Stimulated activated CD4-positive, alpha-beta T cell treated with anti-CD3 and anti-CD28 coated beads, Interleukin-12 subunit alpha, Interleukin-12 subunit beta, amount 100 ng/mL, for 4 hours (primary cell): ENCODE results near the gene MAP3K13.
"Not testable (repeated sequence)": the region's sequence is repeated elsewhere in the genome, so short reads cannot be mapped to it uniquely, and the experiment has no call there.

Source experiments
- DNase-seq: peaks from one replicate; pipeline ENCODE4 v3.0.0-alpha.2; 2020

MAP3K13 gene

DNA sequence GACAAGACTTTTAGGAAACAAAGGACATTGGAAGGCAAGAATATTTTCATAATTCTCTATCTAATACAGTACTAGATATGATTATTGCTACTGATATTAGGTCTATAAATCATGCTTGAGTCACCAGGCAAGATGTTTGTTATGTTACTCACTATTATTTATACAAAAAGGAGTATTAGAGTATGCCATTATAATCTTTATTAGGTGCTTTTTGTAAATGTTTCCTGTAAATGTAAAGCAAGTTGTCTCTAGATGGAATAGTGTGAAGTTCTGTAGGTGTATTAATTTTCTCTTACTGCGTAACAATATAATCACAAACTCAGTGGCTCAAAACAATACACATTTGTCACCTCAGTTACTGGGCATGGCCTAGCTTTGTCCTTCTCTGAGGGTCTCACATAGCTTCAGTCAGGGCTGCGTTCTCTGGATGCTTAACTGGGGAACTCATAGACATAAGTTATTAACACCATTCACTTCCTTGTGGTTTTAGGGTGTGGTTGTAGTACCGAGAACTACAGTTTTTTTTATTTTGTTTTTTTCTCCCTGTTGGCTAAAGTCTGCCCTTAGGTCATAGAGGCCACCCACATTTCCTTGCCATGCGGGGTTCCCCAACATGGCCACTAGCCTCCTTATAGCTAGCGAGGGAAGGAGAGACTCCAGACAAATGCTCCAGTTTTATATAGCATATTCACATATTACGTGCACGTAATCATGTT lies 20.3 kb upstream of the MAP3K13 start:
- no peak for DNase-seq

DNA sequence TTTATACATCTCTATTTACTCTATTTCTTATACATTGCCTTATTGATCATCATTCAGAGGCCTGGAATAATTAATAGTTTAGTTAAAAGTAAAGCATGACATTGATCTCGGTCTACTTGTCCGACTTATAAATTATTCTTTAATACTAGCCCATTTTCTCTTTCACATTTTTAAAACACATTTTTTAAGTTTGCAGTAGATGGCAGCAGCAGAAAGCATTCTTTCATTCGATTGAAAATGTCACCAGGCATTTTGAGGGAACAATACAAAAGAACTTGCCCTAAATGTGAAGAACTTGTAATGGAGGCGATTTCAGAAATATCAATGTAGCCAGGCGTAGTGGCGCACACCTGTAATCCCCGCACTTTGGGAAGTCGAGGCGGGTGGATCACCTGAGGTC lies 15.5 kb upstream of the MAP3K13 start:
- DNase-seq: no peak

- DNase-seq: no peak
Measured at GRCh38 chr3:185350841-185351240, 12.1 kb upstream of the MAP3K13 start.

DNA sequence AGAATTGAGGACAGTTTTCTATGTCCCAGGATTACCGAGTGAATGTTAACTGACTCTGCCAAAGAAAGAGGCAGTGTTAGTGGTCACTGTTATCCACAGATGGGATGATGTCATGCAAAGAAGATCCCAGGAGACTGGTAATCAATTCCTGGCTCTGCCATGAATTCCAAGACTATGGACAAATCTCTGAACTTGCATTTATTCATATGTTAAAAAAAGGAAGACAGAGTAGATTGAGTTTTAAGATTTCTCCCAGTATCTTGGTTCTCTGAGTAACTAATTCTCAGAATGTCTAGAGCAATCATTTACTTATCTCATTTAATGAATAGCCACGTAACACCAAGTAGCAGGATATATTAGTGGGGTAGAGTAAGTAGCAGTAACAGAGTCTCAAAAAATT lies 11.5 kb upstream of the MAP3K13 start:
- DNase-seq: no peak

DNA sequence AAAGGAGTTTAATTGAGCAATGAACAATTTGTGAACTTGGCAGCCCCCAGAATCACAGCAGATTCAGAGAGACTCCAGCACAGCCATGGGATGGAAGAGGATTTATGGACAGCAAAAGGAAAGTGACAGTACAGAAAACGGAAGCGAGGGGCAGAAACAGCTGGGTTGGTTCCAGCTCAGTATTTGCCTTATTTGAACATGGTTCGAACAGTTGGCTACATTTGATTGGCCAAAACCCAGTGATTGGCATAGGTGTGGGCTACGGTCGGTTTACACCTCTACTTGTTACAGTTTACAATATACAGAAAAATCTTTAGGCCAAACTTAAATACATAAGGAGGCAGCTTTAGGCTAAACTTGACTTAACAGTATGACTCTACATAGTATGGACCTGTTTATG lies 9.7 kb upstream of the MAP3K13 start:
- no peak for DNase-seq

- DNase-seq: peak; percentile 63
Measured at GRCh38 chr3:185353823-185354614, 8.9 kb upstream of the MAP3K13 start.

DNA sequence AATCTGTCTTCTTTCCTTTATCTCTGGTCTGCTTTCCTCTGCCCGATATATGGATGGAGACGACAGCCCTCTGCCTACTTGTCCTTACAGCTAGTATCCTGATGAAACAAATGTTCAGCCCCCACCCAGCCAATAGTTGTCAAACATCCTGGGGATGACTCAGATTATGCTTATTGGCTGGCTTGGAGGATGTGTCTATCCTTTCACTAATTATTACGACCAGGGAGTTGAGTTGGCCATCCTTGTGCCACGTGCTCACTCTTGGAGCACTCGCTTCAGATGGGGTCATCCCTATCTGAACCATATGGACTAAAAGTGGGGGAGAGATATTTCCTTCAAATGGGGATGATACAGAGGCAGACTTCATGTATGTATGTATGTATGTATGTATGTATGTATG lies 6.4 kb upstream of the MAP3K13 start:
- no peak for DNase-seq

DNA sequence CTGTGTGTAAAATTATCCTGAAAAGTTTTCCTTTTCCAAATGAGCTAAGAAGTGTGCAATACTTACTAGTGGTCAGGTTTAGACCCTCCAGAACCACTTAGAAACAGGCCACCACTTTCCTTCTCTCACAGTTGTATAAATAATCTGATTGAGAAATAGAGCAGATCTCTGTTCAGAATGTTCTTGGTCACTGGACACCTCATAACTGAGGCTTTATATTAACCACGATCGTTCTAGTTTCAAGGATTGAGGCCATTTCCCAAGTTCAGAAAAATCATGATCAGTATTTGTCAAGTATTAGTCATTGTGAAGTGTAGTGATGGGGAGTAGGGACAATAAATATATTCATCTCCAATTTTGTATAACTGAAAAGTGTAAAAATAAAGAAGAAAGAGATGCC lies 1.0 kb upstream of the MAP3K13 start:
- no peak for DNase-seq

DNA sequence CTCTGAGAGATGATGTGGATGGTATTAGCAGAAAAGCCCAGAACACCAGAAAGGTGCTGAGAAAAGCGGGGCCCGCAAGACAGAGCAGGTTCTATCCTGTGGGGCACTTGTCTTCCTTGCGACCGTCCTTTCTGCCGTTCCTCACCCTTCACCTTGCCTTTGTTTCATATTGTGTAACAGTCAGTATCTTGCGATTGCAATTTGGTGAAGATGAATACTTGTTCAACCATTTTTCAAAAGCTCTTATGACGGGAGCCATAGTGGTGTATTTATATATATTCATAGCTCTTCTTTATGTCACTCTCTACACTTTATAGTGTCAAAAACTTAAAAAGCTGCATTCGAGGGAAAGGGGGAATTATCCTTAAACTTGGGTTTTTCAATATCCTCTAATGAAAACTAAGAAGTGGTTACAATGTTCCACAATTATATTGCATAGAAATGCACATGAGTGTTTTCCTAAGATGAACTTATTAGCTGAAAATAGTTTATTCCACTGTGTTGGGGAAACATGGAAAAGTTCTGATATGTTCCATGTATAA lies 797 bp downstream of the MAP3K13 start:
- no peak for DNase-seq

GRCh38 chr3:185365291-185366073 lies 2.5 kb downstream of the MAP3K13 start:
- DNase-seq: no peak

- DNase-seq: no peak
Measured at GRCh38 chr3:185366074-185366335, 3.1 kb downstream of the MAP3K13 start.

GRCh38 chr3:185366913-185367312 lies 4.0 kb downstream of the MAP3K13 start:
- DNase-seq: no peak

DNA sequence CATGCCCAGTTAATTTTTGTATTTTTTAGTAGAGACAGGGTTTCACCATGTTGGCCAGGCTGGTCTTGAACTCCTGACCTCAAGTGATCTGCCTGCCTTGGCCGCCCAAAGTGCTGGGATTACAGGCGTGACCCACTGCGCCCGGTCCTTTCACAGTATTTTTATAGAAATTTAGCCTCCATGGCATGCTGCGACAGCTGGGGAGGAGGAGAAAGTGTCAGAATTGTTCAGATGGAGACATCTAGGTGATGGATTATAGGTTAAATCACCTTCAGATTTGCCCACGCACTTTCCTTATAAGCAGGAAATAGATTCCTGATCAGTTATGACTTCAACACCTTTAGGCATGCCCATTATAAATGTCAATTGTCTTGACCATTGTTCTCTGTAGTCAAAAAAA lies 7.4 kb downstream of the MAP3K13 start:
- not testable (repeated sequence) for DNase-seq

DNA sequence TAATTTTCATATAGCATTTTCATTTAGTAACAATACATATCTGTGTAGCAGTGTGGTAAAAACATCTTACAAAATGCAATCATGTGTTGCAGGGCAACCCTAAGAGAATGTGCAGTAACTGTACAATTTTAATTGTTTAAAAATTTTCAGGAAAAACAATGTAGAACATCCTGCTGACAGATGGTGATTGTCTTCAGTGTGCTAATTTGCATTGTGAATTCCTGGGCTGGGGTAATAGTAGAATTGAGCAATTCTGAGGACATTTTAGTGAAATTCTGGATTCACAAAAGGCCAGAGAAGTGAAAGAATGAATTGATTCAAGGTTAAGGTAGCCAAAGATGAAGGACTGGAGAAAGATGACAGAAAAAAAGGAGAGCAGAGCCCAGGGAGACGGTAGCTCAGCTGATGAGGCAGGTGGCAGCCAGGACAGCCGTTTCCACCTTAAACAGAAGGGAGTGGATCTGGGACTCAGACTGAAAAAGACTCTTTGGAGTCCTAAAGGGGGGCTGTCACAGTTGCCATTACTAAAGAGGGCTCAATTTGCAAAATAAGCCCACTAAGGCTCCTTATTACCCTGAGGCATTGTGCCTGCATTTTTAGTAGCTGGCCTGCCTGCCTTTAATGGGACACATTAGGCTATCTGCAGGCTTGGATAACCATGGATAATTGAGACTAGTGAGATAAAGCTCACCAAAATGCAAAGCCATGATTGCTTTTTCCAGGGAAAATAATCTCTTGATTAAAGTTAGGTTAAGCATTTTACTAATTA lies 8.6 kb downstream of the MAP3K13 start:
- DNase-seq: no peak

GRCh38 chr3:185381320-185382058 lies 18.6 kb downstream of the MAP3K13 start:
- DNase-seq: no peak

- DNase-seq: no peak
Measured at GRCh38 chr3:185382154-185382553, 19.2 kb downstream of the MAP3K13 start.

DNA sequence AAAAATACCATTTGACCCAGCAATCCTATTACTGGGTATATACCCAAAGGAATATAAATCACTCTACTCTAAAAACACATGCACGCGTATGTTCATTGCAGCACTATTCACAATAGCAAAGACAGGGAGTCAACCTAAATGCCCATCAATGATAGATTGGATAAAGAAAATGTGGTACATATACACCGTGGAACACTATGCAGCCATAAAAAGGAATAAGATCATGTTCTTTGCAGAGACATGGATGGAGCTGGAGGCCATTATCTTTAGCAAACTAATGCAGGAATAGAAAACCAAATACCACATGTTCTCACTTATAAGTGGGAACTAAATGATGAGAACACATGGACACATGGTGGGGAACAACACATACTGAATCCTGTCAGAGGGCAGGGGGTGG lies 23.6 kb downstream of the MAP3K13 start:
- DNase-seq: not testable (repeated sequence)

DNA sequence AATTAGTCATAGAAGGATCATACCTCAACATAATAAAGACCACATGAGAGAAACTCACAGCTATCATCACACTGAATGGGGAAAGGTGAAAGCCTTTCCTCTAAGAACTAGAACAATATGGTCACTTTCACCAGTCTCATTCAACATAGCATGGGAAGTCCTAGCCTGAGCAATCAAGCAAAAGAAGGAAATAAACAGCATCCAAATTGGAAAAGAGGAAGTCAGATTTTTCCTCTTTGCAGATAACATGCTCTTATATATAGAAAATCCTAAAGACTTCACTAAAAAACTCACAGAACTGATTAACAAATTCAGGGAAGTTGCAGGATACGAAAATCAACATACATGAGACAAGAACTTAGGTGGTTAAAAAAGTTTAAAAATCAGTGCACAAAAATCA lies 24.7 kb downstream of the MAP3K13 start:
- no peak for DNase-seq

DNA sequence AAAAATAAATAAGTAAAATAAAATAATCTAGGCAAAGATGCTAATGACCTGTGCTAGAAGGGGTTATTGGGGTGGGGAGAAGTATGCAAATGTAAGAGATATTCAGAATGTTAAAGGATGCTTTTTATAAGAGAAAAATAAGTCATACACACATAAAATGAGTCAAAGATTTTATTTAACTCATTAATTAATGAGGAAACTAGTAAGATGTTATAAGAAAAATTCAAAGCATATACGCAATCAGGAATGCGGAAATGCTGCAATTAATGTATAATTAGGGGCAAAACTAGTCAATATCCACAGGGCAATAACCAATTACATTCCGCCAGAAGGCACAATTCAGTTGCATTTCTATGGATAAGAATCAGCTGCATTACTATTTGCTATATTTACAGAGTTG lies 30.1 kb downstream of the MAP3K13 start:
- no peak for DNase-seq

GRCh38 chr3:185397676-185398075 lies 34.7 kb downstream of the MAP3K13 start:
- DNase-seq: no peak

- DNase-seq: no peak
Measured at GRCh38 chr3:185399737-185400667, 37.1 kb downstream of the MAP3K13 start.
